ENCODE measurements around the gene CNTN1.

DNA sequence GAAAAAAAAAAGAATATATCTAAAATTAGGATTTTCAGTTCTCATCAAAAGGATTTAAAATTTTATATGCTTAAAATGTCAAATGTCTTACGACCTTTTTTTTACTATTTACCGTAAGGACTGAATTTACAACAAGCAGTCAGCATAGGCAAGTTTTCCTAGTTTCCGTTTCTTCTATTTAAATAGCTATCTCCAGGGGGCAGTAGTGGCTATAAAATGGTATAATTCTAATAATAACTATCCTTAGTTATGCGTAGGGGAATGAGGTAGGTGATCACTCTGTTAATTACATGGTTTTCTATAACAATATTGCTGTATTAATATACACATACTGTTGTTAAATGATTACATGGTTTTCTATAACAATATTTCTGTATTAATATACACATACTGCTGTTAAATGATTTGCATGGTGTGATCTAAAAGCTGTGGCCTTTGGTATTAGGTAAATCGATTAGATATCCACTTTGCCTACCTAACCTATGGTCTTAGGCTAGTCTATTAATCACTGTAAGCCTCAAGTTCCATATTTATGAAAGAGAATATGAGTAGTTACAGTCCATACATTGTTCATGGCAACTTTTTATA lies 278.2 kb downstream of the CNTN1 start:
- TF ChIP-seq CTCF (IDR thresholded peaks at IDR 0.05; ENCODE audit: borderline replicate concordance, extremely low read depth, low read length, poor library complexity, severe bottlenecking) (peak; percentile 22), EZH2 (IDR thresholded peaks at IDR 0.05; ENCODE audit: borderline replicate concordance, low read depth, low read length, severe bottlenecking) (no peak)

All from DND-41 (cell line).